ENCODE data around the gene THTPA.

THTPA gene

GRCh38 chr14:23546450-23547035 is 9.5 kb upstream of the THTPA start:
- TF ChIP-seq POLR2AphosphoS5 (IDR thresholded peaks at IDR 0.05; ENCODE audit: low read depth, low read length) (no peak), FOXP2 (optimal IDR thresholded peaks at IDR 0.05; ENCODE audit: borderline replicate concordance, extremely low read depth, extremely low read length, insufficient read depth) (no peak), TAF1 (IDR thresholded peaks at IDR 0.05; ENCODE audit: borderline replicate concordance, insufficient read depth, low read length) (no peak), SIN3A (IDR thresholded peaks at IDR 0.05; ENCODE audit: borderline replicate concordance, insufficient read depth, low read length) (no peak)
- TF ChIP-seq, protein P1, sequence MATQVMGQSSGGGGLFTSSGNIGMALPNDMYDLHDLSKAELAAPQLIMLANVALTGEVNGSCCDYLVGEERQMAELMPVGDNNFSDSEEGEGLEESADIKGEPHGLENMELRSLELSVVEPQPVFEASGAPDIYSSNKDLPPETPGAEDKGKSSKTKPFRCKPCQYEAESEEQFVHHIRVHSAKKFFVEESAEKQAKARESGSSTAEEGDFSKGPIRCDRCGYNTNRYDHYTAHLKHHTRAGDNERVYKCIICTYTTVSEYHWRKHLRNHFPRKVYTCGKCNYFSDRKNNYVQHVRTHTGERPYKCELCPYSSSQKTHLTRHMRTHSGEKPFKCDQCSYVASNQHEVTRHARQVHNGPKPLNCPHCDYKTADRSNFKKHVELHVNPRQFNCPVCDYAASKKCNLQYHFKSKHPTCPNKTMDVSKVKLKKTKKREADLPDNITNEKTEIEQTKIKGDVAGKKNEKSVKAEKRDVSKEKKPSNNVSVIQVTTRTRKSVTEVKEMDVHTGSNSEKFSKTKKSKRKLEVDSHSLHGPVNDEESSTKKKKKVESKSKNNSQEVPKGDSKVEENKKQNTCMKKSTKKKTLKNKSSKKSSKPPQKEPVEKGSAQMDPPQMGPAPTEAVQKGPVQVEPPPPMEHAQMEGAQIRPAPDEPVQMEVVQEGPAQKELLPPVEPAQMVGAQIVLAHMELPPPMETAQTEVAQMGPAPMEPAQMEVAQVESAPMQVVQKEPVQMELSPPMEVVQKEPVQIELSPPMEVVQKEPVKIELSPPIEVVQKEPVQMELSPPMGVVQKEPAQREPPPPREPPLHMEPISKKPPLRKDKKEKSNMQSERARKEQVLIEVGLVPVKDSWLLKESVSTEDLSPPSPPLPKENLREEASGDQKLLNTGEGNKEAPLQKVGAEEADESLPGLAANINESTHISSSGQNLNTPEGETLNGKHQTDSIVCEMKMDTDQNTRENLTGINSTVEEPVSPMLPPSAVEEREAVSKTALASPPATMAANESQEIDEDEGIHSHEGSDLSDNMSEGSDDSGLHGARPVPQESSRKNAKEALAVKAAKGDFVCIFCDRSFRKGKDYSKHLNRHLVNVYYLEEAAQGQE (IDR thresholded peaks at IDR 0.05; ENCODE audit: insufficient read depth in 1 of 2, low read depth in 2 of 2, low read length in 2 of 2), result no peak

GRCh38 chr14:23547924-23548323 is 8.1 kb upstream of the THTPA start:
- TF ChIP-seq, protein P1 (IDR thresholded peaks at IDR 0.05; ENCODE audit: insufficient read depth in 1 of 2, low read depth in 2 of 2, low read length in 2 of 2), result no peak
- TF ChIP-seq TAF1 (IDR thresholded peaks at IDR 0.05; ENCODE audit: borderline replicate concordance, insufficient read depth, low read length), result no peak

- TF ChIP-seq TAF1 (IDR thresholded peaks at IDR 0.05; ENCODE audit: borderline replicate concordance, insufficient read depth, low read length) (no peak), POLR2AphosphoS5 (IDR thresholded peaks at IDR 0.05; ENCODE audit: low read depth, low read length) (no peak), FOXP2 (optimal IDR thresholded peaks at IDR 0.05; ENCODE audit: borderline replicate concordance, extremely low read depth, extremely low read length, insufficient read depth) (no peak)
These were observed 7.4 kb upstream of the THTPA start for GRCh38 chr14:23548351-23549318.

DNA sequence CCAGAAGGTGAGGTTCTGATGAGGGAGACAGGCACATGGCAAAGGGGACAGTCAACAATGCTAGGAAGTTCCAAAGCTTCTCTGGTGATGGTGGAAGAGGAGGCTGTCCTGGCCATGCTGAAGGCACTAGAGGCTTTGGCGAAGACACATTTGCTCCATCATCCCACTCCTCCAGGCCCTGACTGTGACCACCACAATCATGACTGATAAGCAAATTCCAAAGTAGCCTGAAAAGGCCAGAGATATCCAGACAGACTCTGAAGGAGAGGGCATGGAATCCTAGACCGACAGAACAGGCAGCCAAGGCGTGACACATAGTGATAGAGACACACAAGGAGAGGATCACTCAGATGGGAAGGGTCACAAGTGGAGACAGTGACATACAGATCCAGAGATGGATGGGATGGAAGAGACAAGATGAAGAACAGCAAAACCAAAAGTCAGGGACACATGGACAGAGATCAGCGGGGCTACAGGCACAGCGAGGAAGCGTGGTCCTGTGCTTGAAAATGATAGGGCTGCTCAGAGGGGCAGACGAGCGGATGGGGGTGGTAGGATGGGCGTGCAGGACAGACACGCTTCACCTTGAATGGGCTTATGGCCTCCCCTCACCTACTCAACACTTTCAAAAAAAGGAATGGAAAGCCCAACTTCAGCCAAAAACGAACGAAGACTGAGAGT is 5.8 kb upstream of the THTPA start:
- TF ChIP-seq FOXP2 (optimal IDR thresholded peaks at IDR 0.05; ENCODE audit: borderline replicate concordance, extremely low read depth, extremely low read length, insufficient read depth) (no peak), TAF1 (IDR thresholded peaks at IDR 0.05; ENCODE audit: borderline replicate concordance, insufficient read depth, low read length) (no peak), POLR2AphosphoS5 (IDR thresholded peaks at IDR 0.05; ENCODE audit: low read depth, low read length) (no peak), SIN3A (IDR thresholded peaks at IDR 0.05; ENCODE audit: borderline replicate concordance, insufficient read depth, low read length) (no peak)
- TF ChIP-seq, protein P1 (IDR thresholded peaks at IDR 0.05; ENCODE audit: insufficient read depth in 1 of 2, low read depth in 2 of 2, low read length in 2 of 2), result no peak

DNA sequence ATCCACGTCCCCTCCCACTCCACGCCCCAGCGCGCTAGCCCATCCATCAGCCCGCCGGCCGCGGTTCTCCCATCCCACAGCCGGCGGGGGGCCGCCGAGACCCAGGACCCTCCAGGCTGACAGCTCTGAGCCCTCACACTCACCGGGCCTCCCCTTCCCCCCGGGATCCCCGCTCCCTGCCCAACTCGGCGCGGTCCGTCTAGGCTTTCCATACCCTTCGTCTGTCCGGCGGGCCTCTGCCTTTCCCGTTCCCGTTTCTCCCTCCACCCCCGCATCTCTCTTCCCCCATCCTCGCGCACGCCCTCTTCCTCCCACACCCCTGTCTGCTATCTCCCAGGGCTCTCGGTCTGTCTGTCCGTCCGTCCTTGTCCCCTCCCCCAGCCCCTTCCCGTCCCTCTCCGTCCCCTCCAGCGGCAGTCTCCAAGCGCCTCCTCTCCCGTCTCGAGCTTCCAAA is 5.2 kb upstream of the THTPA start:
- TF ChIP-seq, protein P1 (IDR thresholded peaks at IDR 0.05; ENCODE audit: insufficient read depth in 1 of 2, low read depth in 2 of 2, low read length in 2 of 2), result no peak
- TF ChIP-seq SIN3A (IDR thresholded peaks at IDR 0.05; ENCODE audit: borderline replicate concordance, insufficient read depth, low read length) (no peak; the same call in 1 of the 2 replicates), FOXP2 (optimal IDR thresholded peaks at IDR 0.05; ENCODE audit: borderline replicate concordance, extremely low read depth, extremely low read length, insufficient read depth) (no peak), TAF1 (IDR thresholded peaks at IDR 0.05; ENCODE audit: borderline replicate concordance, insufficient read depth, low read length) (no peak), POLR2AphosphoS5 (IDR thresholded peaks at IDR 0.05; ENCODE audit: low read depth, low read length) (no peak)

All from PFSK-1 (cell line).